GM18499 (cell line): ENCODE results near the gene HSD17B13.
"Not testable (repeated sequence)": the region's sequence is repeated elsewhere in the genome, so short reads cannot be mapped to it uniquely, and the experiment has no call there.

Source experiments
- ATAC-seq: cut with Tn5 transposase; IDR thresholded peaks from one replicate; pipeline ENCODE4 v1.9.1; 2021; ENCODE audit warnings: moderate number of reproducible peaks; ENCODE audit not compliant: insufficient read depth, unreplicated experiment

HSD17B13 gene

GRCh38 chr4:87317527-87317926 lies 5.2 kb downstream of the HSD17B13 start:
- no peak for ATAC-seq

DNA sequence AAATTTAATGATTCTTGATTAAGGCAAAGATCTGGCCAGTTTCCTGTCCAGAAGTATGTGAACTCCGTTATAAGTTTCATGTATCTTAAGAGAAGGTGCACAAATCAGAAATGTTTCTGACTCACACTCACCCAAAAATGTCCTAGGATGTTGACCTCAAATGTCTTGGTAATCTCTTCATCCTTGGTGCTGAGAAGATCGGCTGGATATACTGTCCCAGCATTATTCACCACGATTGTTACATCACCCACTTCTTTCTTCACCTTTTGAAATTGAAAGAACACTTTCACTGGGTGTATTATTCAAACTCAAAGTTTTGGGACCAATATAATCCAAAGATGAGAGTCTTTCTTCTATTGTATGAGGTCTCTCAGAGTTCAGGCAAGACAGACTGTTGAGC lies 5.7 kb downstream of the HSD17B13 start:
- ATAC-seq = no peak

- ATAC-seq = not testable (repeated sequence)
These were observed 7.7 kb downstream of the HSD17B13 start for GRCh38 chr4:87315000-87315399.

DNA sequence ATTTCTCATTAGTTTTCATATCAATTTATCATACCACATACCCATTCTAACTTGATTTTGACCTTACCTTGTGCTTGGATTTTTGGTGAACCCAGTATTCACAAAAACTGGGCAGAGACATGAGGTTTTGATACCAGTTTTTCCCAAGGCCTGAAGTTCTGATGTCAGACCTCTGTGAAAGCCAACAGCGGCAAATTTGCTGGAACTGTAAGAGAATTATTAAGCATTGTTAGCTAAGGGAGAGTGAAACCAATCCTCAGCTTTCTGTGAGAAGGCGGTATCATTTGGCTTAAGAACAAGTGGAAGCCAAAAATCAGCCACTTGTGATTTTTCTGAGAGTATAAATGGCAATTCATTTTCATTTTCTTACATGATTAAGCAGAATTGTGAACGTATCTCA lies 8.9 kb downstream of the HSD17B13 start:
- no peak for ATAC-seq

- no peak for ATAC-seq
These were observed 11.0 kb downstream of the HSD17B13 start for GRCh38 chr4:87311684-87312083.

- ATAC-seq = no peak
These were observed 11.9 kb downstream of the HSD17B13 start for GRCh38 chr4:87310691-87311335.

GRCh38 chr4:87309625-87310024 lies 13.1 kb downstream of the HSD17B13 start:
- ATAC-seq = no peak

- no peak for ATAC-seq
These were observed 16.6 kb downstream of the HSD17B13 start for GRCh38 chr4:87306056-87306455.

DNA sequence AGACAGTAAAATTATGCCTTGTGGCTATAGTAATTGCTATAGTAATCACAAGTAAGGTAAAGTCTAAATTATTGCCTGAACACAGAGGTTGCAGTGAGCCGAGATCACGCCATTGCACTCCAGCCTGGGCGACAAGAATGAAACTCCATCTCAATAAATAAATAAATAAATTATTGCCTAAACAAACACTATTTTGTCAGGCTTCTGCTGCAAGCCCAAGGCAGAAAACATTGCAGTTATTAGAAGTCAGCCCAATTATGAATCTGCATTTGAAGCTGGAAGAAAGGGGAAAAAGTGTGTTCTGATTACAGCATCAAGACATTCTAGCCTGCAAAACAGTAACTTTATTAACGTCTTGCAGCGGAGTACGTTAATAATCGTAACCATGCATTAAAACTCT lies 17.1 kb downstream of the HSD17B13 start:
- no peak for ATAC-seq

GRCh38 chr4:87304745-87305432 lies 17.8 kb downstream of the HSD17B13 start:
- no peak for ATAC-seq

DNA sequence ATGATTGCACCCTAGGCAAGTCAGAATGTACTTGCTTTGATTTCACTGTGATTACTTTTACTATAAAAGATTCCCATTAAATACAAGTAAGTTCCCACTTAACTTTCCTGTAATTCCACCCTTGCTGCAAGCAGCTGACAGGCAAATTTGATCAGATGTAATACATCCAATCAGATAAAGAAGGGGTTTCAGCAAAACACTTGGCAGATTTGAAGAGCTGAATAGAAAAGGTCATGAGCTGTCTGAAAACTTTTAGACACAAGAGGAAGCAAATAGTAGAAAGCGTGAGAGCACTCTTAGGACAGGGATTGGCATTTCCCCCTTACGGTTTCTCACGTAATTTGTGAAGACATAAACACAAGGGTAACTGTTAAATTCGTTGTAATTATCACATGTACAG lies 22.8 kb downstream of the HSD17B13 start:
- no peak for ATAC-seq

GRCh38 chr4:87298362-87298761 lies 24.3 kb downstream of the HSD17B13 start:
- no peak for ATAC-seq

- not testable (repeated sequence) for ATAC-seq
These were observed 27.8 kb downstream of the HSD17B13 start for GRCh38 chr4:87294911-87295310.

- ATAC-seq = not testable (repeated sequence)
These were observed 28.8 kb downstream of the HSD17B13 start for GRCh38 chr4:87293889-87294288.

DNA sequence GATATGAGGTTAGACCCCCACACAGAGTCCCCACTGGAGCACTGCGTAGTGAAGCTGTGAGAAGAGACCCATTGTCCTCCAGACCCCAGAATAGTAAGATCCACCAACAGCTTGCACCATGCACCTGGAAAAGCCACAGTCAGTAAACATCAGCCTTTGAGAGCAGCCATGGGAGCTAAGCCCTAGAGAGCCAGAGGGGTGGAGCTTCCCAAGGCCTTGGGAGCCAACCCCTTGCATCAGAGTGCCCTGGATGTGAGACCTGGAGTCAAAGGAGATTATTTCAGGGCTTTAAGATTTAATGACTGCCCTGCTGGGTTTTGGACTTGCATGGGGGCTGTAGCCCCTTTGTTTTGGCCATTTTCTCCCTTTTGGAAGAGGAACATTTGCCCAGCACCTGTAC lies 35.7 kb downstream of the HSD17B13 start:
- no peak for ATAC-seq

DNA sequence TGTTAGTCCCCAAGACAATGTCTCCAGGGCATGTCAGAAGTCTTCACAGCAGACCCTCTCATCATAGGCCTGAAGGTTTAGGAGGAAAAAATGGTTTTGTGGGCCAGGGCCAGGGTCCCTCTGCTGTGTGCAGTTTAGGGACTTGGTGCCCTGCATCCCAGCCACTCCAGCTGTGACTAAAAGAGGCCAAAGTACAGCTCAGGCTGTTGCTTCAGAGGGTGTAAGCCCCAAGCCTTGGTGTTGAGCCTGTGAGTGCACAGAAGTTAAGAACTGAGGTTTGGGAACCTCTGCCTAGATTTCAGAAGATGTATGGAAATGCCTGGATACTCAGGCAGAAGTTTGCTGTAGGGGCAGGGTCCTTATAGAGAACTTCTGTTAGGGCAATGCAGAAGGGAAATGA lies 38.4 kb downstream of the HSD17B13 start:
- not testable (repeated sequence) for ATAC-seq

- no peak for ATAC-seq
These were observed 39.5 kb downstream of the HSD17B13 start for GRCh38 chr4:87283151-87283550.

DNA sequence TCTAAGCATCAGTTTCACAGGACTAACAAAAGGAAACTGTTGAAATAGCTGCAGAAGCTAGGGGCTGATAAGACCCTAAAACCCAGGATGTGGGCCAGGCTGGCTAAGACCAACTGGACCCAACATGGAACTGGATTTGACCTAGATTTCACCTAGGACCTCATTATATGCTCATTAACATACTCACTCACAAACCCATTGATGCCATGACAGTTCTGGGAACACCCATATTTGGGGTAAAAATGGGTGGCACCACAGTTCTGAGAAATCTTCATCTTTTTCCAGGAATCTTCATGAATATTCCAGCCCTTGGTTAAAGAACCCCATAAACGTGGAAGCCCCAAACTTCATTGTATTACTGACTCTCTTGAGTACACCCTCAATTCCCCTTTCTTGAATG lies 41.1 kb downstream of the HSD17B13 start:
- no peak for ATAC-seq

- no peak for ATAC-seq
These were observed 44.3 kb downstream of the HSD17B13 start for GRCh38 chr4:87278335-87278794.

- ATAC-seq = no peak
These were observed 47.4 kb downstream of the HSD17B13 start for GRCh38 chr4:87275311-87275710.

GRCh38 chr4:87274803-87275202 lies 47.9 kb downstream of the HSD17B13 start:
- ATAC-seq = no peak

DNA sequence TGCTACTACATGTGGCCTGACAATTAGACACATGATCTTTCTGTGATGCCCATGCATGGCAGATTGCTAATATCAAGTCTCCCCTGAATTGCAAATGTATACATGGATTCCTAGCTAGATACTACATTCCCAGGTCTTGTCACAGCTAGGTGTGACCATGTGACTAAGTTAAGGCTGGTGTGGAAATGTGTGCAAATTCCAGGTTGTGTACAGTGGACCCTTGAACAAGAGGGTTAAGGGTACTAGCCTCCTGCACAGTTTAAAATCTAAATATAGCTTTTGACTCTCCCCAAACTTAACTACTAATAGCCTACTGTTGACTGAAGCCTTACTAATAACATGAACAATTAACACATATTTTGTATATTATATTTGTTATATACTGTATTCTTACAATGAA lies 48.4 kb downstream of the HSD17B13 start:
- no peak for ATAC-seq
